ENCODE results near the gene CUL4A. TPM values are rescaled to one million over a fixed set of nuclear protein-coding genes. Genes with fewer than 3 reads are reported as not detected.

The CUL4A gene
- total and polyA plus RNA-seq, 2 donors (not counting 1 experiment from before 2014, with no cell fraction given) = 37.5 to 80.4 TPM

DNA sequence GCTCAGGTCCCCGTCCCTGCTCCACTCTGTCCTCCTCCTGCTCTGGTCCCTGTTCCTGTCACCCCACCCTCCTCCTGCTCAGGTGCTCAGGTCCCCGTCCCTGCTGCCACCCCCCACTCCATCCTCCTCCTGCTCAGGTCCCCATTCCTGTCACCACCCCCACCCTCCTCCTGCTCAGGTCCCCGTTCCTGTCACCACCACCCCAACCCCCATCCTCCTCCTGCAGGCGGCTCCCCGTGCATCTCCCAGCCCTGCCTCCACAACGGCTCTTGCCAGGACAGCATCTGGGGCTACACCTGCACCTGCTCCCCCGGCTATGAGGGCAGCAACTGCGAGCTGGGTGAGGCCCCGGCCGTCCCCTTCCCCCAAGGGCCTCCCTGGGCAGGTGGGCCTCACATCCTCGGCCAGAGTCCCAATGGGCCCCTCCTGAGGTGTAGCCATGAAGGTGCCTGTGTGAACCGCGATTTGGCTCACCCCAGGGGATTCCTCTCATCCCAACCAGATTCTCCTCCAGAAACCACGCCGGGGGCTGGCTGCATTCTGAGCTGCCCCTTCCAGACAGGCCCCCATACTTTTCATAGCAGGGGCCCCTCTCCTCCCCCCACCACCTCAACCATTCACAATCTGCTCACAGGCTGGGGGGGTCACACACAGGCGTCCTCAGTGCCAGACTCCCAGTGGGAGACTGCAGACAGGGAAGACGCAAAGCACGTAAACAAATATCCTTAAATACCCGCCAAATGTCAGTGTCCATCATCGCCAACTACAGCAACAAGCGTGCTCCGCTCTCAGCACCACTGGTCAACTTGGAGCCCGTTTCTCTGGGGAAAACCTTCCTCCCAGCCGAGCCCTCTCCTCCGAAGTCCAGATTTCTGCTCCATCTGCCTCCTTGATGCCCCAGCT is 46.4 kb upstream of the CUL4A start:
- Mint-ChIP-seq H3K9me3 (ENCODE audit: insufficient read depth) (no peaks in the 10 kb centered on the region), H3K27ac (no peak overlapping the region), H3K27me3 (peaks cover 4% of the 10 kb centered on the region), H3K4me3 (peak overlapping the region; percentile 9), H3K4me1 (peaks cover 9% of the 10 kb centered on the region)
- POLR2A ChIA-PET = no interaction called here
- Histone ChIP-seq H3K79me2 (ENCODE audit: control insufficient read depth, insufficient read depth, low read length) (no peaks in the 10 kb centered on the region), H3K4me2 (replicated peaks; ENCODE audit: low read depth, low read length, poor library complexity, severe bottlenecking) (no peak overlapping the region), H3K27ac (ENCODE audit: low read length in 2 of 2) (no peak overlapping the region), H2AFZ (ENCODE audit: insufficient read depth, low read depth, low read length, poor library complexity, severe bottlenecking) (no peak overlapping the region), H3K36me3 (replicated peaks in 1 of 2; ENCODE audit: control extremely low read depth in 1 of 2, control insufficient read depth in 1 of 2, extremely low read depth in 1 of 2, insufficient read depth in 2 of 2, low read length in 1 of 2) (no peaks in the 10 kb centered on the region), H3K4me1 (ENCODE audit: control insufficient read depth in 2 of 2, insufficient read depth in 2 of 2, low read length in 2 of 2) (peaks cover 0 to 10% of the 10 kb centered on the region in 2 donors), H3K27me3 (replicated peaks in 1 of 4; ENCODE audit: control extremely low read depth in 1 of 4, control insufficient read depth in 3 of 4, insufficient read depth in 4 of 4, low read length in 3 of 4) (peaks cover 0 to 30% (median 3%) of the 10 kb centered on the region in 4 experiments), H3K9me3 (ENCODE audit: control extremely low read depth in 1 of 3, control insufficient read depth in 2 of 3, insufficient read depth in 1 of 3, low read length in 2 of 3) (peaks cover 0 to 7% (median 0%) of the 10 kb centered on the region in 3 donors), H3K9ac (ENCODE audit: low read length) (no peak overlapping the region), H3K4me3 (ENCODE audit: control extremely low read depth in 1 of 5, extremely low read depth in 1 of 5, insufficient read depth in 1 of 5, low read depth in 2 of 5, low read length in 4 of 5) (no peak overlapping the region), H4K20me1 (ENCODE audit: control insufficient read depth, insufficient read depth, low read length, poor library complexity, severe bottlenecking) (no peaks in the 10 kb centered on the region)
- CTCF ChIA-PET = no interaction called here
- DNase-seq = no peak
- no peak for TF ChIP-seq EZH2 (IDR thresholded peaks at IDR 0.05; ENCODE audit: borderline replicate concordance, insufficient read depth, low read depth, low read length, poor library complexity, severe bottlenecking)
- TF ChIP-seq, protein P1, sequence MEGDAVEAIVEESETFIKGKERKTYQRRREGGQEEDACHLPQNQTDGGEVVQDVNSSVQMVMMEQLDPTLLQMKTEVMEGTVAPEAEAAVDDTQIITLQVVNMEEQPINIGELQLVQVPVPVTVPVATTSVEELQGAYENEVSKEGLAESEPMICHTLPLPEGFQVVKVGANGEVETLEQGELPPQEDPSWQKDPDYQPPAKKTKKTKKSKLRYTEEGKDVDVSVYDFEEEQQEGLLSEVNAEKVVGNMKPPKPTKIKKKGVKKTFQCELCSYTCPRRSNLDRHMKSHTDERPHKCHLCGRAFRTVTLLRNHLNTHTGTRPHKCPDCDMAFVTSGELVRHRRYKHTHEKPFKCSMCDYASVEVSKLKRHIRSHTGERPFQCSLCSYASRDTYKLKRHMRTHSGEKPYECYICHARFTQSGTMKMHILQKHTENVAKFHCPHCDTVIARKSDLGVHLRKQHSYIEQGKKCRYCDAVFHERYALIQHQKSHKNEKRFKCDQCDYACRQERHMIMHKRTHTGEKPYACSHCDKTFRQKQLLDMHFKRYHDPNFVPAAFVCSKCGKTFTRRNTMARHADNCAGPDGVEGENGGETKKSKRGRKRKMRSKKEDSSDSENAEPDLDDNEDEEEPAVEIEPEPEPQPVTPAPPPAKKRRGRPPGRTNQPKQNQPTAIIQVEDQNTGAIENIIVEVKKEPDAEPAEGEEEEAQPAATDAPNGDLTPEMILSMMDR (IDR thresholded peaks at IDR 0.05) = no peak
- ATAC-seq (ENCODE audit: low read depth) = no peak
- intact Hi-C loops (cut with micrococcal nuclease) = no loop called here
- 50% methylated on average over 24 of the region's 25 CpGs for WGBS (ENCODE audit: insufficient coverage)

DNA sequence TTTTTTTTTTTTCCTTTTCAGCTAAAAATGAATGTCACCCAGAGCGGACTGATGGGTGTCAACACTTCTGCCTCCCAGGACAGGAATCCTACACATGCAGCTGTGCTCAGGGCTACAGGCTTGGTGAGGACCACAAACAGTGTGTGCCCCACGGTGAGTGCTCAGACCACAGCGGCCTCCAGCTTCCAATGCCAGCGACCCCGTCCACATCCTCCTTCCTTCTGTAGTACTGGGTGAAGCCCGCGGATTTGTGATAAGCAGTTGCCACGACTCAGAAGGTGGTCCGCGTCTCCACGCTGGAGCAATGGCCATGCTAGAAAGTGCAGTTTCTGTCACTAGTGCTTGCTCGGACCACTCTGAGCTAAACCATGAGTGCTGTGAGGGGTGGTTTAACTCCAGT is 44.9 kb upstream of the CUL4A start:
- Histone ChIP-seq H3K9me3 (ENCODE audit: control extremely low read depth in 1 of 3, control insufficient read depth in 2 of 3, insufficient read depth in 1 of 3, low read length in 2 of 3) (peaks cover 0 to 7% (median 0%) of the 10 kb centered on the region in 3 donors), H3K4me3 (ENCODE audit: control extremely low read depth in 1 of 5, extremely low read depth in 1 of 5, insufficient read depth in 1 of 5, low read depth in 2 of 5, low read length in 4 of 5) (no peak overlapping the region), H3K36me3 (replicated peaks in 1 of 2; ENCODE audit: control extremely low read depth in 1 of 2, control insufficient read depth in 1 of 2, extremely low read depth in 1 of 2, insufficient read depth in 2 of 2, low read length in 1 of 2) (peaks cover 0 to 4% of the 10 kb centered on the region in 2 experiments), H3K9ac (ENCODE audit: low read length) (no peak overlapping the region), H3K79me2 (ENCODE audit: control insufficient read depth, insufficient read depth, low read length) (no peaks in the 10 kb centered on the region), H3K27me3 (replicated peaks in 1 of 4; ENCODE audit: control extremely low read depth in 1 of 4, control insufficient read depth in 3 of 4, insufficient read depth in 4 of 4, low read length in 3 of 4) (peaks cover 0 to 18% (median 3%) of the 10 kb centered on the region in 4 experiments), H2AFZ (ENCODE audit: insufficient read depth, low read depth, low read length, poor library complexity, severe bottlenecking) (no peak overlapping the region), H3K4me2 (replicated peaks; ENCODE audit: low read depth, low read length, poor library complexity, severe bottlenecking) (no peak overlapping the region), H4K20me1 (ENCODE audit: control insufficient read depth, insufficient read depth, low read length, poor library complexity, severe bottlenecking) (no peaks in the 10 kb centered on the region), H3K4me1 (ENCODE audit: control insufficient read depth in 2 of 2, insufficient read depth in 2 of 2, low read length in 2 of 2) (peaks cover 0 to 10% of the 10 kb centered on the region in 2 donors), H3K27ac (ENCODE audit: low read length in 2 of 2) (no peak overlapping the region)
- Mint-ChIP-seq H3K27ac (no peak overlapping the region), H3K4me1 (peaks cover 9% of the 10 kb centered on the region), H3K4me3 (no peak overlapping the region), H3K27me3 (peaks cover 4% of the 10 kb centered on the region), H3K9me3 (ENCODE audit: insufficient read depth) (no peaks in the 10 kb centered on the region)
- no peak for DNase-seq
- POLR2A ChIA-PET = no interaction called here
- TF ChIP-seq, protein P1 (IDR thresholded peaks at IDR 0.05) = no peak
- no peak for TF ChIP-seq EZH2 (IDR thresholded peaks at IDR 0.05; ENCODE audit: borderline replicate concordance, insufficient read depth, low read depth, low read length, poor library complexity, severe bottlenecking)
- CTCF ChIA-PET = no interaction called here
- 79% methylated on average over 10 of the region's 12 CpGs for WGBS (ENCODE audit: insufficient coverage)
- ATAC-seq (ENCODE audit: low read depth) = no peak
- intact Hi-C loops (cut with micrococcal nuclease) = no loop called here
